Sciatic nerve (tissue), 2 donors: ENCODE data around the gene PRAMEF2. TPM values are rescaled to one million over a fixed set of nuclear protein-coding genes. Genes with fewer than 3 reads are reported as not detected.
"Not testable (repeated sequence)": the region's sequence is repeated elsewhere in the genome, so short reads cannot be mapped to it uniquely, and the experiment has no call there.

Experiments used
- ATAC-seq: fragments of 200-7000 bp; cut with Tn5 transposase; one replicate; pipeline ENCODE4 v1.9.1; 2020; ENCODE audit warnings: mild to moderate bottlenecking, moderate library complexity
- DNase-seq: peaks from one replicate; pipeline ENCODE4 v3.0.0-alpha.2; 2020; ENCODE audit warnings: low spot score
- intact Hi-C: fragments of 100-400 bp; cut with DNase I; formaldehyde crosslinking; loops from one replicate; pipeline ENCODE4 v1.14.2; 2022
- total RNA-seq: library from RNA; stranded (reverse); fragmentation: NEBNext Ultra II Directional; extraction: Animal tissue kit (Norgen Biotek cat#: 25700); gene quantifications from one replicate; pipeline ENCODE4 v1.2.1, GENCODE V29; 2021
- donor health status: DM: no; HTN: no; CAD: no.
- donor health status: DM: no; HTN: no; CAD: no.

The PRAMEF2 gene, protein sequence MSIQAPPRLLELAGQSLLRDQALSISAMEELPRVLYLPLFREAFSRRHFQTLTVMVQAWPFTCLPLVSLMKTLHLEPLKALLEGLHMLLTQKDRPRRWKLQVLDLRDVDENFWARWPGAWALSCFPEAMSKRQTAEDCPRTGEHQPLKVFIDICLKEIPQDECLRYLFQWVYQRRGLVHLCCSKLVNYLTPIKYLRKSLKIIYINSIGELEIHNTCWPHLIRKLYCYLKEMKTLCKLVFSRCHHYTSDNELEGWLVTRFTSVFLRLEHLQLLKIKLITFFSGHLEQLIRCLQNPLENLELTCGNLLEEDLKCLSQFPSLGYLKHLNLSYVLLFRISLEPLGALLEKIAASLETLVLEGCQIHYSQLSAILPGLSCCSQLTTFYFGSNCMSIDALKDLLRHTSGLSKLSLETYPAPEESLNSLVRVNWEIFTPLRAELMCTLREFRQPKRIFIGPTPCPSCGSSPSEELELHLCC
- total RNA-seq, result not detected

DNA sequence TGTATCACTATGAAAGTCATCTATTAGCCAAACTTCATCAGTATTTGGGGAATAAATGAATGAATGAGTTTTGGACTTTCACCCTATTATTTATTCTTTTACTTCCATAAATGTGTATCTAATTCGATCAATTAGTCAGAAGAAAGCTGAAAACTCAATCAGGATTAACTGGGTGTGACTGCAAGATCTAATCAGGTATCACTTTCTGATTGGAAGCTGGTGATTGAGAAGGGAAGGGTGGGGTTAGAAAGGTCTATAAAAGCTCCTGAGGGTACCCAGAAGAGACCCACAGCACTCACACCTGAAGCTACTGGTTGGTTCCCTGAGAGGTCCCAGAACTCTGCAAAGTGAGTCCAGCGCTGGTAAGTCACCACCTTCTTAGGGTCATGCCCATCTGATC is at the start of gene PRAMEF2:
PRAMEF2 (plus strand) TSS at position 301 of the 400 bp plus-strand sequence. CDS start 1,924 bp downstream, outside the sequence.
- intact Hi-C loops, ATAC-seq, DNase-seq: not testable (repeated sequence)

DNA sequence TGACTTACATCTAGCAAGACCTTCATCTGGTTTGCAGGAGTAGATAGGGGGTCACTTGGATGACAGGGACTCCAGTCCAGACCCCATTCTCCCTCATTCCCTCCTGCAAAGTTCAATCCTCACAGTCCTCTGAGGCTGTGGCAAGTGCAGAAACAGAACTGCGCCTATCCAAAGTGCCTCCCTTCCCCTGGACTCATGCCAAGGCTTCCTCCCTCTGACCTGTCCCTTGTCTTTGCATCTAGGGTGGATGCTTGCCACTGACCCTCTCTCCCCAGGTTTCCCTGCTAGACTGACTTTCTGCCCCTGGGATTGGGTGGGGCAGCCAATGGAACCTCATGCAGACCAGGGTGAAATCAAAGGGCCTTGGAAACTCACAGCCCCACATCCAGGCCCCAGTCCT is 47.0 kb upstream of the PRAMEF2 start:
- intact Hi-C loops, result no loop called here
- ATAC-seq, result no peak
- DNase-seq, result no peak

DNA sequence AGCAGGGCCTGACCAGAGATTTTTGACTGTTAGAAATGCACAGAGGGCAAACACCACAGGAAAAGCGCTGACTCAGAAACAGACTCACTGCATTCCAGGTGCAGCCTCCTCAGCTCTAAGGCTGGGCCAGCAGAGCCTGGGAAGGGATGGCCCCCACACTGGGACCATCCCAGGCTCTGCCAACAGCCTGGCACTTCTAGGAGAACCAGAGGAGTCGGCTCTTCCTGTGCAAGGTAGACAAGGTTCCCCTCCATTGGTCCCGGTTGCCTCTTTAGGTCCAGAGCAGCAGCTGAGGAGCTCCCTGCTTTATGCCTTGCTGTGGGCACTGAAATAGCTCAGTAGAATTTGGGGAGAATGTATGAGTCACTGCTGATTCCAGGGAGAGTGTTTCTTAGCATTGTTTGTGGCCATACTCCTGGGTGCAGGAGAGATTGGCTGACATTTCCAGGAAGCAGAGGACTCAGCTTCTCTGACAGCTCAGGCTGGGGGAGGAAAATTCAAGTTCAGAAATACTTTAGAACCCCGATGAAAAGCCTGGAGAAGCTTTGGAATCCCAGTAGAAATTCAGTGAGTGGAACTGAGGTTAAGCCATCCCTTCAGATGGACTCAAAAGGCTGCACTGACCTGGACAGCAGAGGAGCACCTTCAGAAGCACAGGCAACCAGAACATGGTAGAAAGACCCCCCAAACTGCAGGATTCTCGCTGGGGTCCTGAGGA is 46.0 kb upstream of the PRAMEF2 start:
- intact Hi-C loops, result no loop called here
- DNase-seq (no peak), ATAC-seq (no peak)

DNA sequence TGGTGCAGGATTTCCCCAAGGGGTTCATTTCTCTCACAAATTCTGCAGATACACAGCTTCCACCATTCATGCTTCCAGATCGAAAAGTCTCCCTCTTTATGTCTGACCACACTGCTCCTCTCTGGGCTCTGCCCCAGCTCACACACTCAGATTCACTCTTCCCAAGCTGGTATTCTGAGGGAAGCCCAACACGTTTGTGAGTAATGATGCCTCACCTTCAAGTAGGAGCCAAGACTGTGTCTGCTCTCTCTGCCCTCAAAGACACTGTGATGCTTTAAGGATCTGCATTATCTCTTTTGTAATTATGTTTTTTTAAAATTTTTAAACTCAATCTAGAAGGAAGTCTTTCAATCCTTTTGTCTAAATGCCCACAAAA is 45.5 kb upstream of the PRAMEF2 start:
- no peak for ATAC-seq
- intact Hi-C loops, result no loop called here

DNA sequence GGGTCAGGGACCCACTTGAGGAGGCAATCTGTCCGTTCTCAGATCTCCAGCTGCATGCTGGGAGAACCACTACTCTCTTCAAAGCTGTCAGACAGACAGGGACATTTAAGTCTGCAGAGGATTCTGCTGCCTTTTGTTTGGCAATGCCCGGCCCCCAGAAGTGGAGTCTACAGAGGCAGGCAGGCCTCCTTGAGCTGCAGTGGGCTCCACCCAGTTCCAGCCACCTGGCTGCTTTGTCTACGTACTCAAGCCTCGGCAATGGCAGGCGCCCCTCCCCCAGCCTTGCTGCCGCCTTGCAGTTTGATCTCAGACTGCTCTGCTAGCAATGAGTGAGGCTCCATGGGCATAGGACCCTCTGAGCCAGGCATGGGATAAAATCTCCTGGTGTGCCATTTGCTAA is 37.8 kb upstream of the PRAMEF2 start:
- intact Hi-C loops, DNase-seq, ATAC-seq: not testable (repeated sequence)

More for the DNA sequence above, 45.5 kb upstream of the PRAMEF2 start:
- DNase-seq, result no peak

DNA sequence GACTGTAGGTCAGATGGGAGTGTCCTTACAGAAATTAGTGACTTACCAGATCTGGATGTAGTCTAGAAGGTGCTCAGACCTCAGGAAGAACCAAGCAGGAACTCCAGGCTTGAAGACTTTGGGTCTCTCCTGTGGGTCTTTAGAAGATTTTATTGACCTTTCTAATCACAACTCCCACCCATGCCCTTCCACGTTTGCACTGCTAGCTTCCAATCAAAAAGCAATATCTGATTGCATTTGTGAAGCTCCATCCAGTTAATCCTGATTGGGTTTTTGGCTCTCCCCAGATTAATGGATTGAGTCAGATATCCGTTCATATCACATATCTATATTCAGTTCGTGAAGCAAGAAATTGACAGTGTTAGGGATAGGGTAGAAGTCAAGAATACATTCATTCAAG is 25.6 kb upstream of the PRAMEF2 start, which contains the start of gene PRAMEF11:
PRAMEF11 (minus strand) TSS at position 101 of the 400 bp plus-strand sequence. CDS start 2,621 bp downstream, outside the sequence.
- DNase-seq, intact Hi-C loops, ATAC-seq: not testable (repeated sequence)

DNA sequence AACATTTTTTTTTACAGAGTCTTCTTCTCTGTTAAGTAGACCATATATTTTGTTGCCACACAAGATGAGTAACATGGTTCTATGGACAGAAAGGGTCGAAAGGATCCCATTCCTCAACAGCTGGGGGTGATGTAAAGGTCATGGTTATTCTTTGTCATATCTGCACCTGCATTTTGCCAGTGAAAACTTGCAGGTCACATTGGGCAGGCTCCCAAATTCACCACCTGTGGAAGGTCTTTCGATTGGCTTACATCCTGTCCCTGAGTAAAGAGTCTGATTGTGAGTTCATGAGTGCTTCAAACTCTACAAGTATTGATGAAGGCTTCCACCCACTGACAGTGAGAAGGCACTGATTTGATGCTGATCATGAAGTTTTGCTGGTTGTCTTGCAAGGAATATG is 23.6 kb upstream of the PRAMEF2 start:
- DNase-seq, ATAC-seq, intact Hi-C loops: not testable (repeated sequence)

DNA sequence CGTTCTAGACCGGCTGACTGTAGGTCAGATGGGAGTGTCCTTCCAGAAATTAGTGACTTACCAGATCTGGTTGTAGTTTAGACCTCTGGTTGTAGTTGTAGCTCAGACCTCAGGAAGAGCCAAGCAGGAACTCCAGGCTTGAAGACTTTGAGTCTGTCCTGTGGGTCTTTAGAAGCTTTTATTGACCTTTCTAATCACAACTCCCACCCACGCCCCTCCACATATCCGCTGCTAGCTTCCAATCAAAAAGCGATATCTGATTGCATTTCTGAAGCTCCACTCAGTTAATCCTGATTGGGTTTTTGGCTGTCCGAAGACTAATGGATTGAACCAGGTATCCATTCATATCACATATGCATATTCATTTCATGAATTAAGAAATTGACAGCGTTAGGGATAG is 8.3 kb upstream of the PRAMEF2 start, which contains the start of gene HNRNPCL1:
HNRNPCL1 (minus strand) TSS at position 101 of the 400 bp plus-strand sequence. CDS start 431 bp downstream, outside the sequence.
- ATAC-seq, DNase-seq, intact Hi-C loops: not testable (repeated sequence)

DNA sequence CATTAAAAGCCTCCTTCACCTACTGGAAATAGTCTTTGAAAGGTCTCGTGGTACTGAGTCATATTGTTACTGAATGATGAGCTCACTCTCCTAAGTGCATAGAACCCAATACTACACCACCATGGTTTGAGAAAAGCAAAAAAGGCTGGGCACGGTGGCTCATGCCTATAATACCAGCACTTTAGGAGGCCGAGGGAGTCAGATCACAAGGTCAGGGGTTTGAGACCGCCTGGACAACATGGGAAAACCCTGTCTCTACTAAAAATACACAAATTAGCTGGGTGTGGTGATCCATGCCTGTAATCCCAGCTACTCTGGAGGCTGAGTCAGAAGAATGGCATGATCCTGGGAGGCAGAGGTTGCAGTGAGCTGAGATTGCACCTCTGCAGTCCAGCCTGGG is 5.1 kb upstream of the PRAMEF2 start:
- ATAC-seq (no peak), DNase-seq (no peak)
- intact Hi-C loops, result no loop called here

DNA sequence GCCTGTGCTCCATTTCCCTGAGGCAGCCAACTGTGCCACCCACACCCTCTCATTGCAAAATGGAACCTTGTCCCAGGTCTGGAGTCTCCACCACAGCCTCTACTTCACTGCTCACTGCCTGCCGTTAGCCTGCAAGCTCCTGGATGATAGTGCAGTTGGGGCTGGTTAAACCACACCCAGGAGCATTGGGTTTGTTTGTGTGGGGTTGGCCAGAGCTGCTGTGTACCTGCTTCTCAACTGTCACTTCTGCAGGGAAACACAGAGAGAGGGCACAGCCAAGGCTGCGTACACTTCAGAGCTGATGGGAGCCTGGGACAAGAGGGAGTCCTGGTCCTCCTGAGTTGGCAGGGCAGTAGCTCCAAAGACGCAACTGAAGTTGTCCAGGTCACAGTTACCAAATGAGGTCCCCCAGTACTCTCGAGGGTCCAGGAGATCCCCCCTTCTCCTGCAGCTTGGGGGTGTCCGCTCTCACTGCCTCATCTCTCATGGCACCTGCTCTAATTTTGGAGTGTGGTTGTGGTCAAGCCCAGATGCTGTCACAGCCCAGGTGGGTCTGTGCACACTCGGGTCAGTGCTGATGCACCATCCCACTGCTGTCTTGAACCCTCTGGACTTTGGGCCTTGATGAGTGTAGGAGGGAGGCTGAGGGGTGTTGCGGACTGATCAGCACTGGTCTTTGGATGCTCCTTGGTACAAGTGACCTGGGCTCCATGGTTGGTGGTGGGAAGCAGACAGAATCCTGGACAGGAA is 6.4 kb downstream of the PRAMEF2 start:
- ATAC-seq, intact Hi-C loops, DNase-seq: not testable (repeated sequence)

DNA sequence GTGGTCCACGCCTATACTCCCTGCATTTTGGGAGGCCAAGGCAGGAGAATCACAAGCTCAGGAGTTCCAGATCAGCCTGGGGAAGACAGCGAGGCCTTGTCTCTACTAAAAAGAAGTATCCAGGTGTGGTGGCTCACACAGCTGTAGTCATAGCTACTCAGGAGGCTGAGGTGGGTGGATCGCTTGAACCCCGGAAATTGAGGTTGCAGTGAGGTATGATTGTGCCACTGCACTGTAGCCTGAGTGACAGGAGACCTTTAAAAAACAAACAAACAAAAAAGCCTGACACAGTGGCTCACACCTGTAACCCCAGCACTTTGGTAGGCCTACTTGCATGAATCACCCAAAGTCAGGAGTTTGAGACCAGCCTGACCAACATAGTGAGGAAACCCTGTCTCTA is 21.6 kb downstream of the PRAMEF2 start:
- intact Hi-C loops, DNase-seq, ATAC-seq: not testable (repeated sequence)

DNA sequence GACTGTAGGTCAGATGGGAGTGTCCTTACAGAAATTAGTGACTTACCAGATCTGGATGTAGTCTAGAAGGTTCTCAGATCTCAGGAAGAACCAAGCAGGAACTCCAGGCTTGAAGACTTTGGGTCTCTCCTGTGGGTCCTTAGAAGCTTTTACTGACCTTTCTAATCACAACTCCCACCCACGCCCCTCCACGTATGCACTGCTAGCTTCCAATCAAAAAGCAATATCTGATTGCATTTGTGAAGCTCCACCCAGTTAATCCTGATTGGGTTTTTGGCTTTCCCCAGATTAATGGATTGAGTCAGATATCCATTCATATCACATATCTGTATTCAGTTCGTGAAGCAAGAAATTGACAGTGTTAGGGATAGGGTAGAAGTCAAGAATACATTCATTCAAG is 29.2 kb downstream of the PRAMEF2 start, which contains the start of gene PRAMEF4:
PRAMEF4 (minus strand) TSS at position 101 of the 400 bp plus-strand sequence. CDS start 2,807 bp downstream, outside the sequence.
- DNase-seq, ATAC-seq, intact Hi-C loops: not testable (repeated sequence)

DNA sequence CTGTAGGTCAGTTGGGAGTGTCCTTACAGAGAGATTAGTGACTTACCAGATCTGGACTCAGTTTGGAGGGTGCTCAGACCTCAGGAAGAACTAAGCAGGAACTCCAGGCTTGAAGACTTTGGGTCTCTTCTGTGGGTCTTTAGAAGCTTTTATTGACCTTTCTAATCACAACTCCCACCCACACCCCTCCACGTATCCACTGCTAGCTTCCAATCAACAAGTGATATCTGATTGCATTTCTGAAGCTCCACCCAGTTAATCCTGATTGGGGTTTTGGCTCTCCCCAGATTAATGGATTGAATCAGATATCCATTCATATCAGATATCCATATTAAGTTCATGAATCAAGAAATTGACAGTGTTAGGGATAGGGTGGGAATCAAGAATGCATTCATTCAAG is 41.3 kb downstream of the PRAMEF2 start, which contains the start of gene PRAMEF10:
PRAMEF10 (minus strand) TSS at position 101 of the 400 bp plus-strand sequence. CDS start 2,423 bp downstream, outside the sequence.
- ATAC-seq, DNase-seq, intact Hi-C loops: not testable (repeated sequence)

DNA sequence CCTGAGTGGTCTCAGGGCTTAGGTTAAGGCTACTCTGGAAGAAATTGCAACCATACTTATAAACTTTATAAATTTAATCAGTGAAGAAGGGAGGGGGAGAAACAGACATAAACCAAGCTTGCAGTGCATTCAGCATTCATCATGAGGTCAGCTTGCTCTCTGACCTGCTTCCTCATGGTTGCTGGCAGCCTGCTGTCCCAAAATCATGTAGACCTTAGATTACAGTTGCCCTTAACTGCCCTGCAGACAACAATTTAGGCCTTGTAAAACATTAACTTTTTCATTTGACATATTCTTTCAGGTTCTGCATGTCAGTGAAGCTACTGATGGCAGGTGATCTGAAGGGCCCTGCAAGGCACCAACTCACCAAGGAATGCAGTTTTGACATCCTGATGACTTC is 42.3 kb downstream of the PRAMEF2 start:
- ATAC-seq, intact Hi-C loops, DNase-seq: not testable (repeated sequence)

DNA sequence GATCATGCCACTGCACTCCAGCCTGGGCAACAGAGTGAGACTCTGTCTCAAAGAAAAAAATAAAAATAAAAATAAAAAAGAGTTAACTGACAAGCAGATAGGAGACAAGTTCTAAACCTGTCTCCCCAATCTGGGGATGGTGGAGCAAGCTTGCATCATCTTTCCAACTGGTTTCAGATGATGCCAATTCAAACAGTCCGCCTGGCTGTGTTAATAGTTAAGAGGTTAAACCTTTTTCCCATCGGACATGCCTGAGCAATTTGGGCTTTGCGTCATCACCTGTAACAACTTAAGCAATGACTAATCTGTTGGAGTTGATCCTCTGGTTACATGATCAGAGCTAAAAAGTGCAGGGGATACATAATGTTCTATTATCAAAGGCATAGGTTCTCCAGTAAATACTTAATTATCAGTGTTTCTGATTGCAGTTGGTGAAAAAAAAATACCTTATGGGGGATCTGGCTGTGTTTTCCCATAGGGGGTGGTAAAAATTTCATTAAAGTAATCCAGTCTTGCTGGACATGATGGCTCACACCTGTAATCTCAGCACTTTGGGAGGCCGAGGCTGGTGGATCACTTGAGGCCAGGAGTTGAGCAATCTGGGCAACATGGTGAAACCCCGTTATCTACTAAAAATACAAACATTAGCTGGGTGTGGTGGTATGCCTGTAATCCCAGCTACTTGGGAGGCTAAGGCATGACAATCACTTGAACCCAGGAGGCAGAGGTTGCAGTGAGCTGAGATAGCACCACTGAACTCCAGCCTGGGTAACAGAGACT is 47.1 kb downstream of the PRAMEF2 start:
- intact Hi-C loops, DNase-seq: not testable (repeated sequence)
- peak; percentile 56 for ATAC-seq
